GM21390 (cell line): ENCODE results near the gene TCF15.
A peak's percentile ranks its signal among the peaks of the same experiment; 100 is the strongest.

Experiments
- ATAC-seq: cut with Tn5 transposase; IDR thresholded peaks from one replicate; pipeline ENCODE4 v1.9.1; 2021; ENCODE audit not compliant: unreplicated experiment

The TCF15 gene

GRCh38 chr20:610130-611046 lies at the start of gene TCF15:
Gene TCF15, minus strand, starts transcription at chr20:610309. Its CDS starts 72 bp downstream, at chr20:610237.
- no peak for ATAC-seq

GRCh38 chr20:658731-659291 lies 48.7 kb upstream of the TCF15 start:
- ATAC-seq, result no peak

- ATAC-seq, result no peak
Measured at GRCh38 chr20:658202-658601, 48.1 kb upstream of the TCF15 start.

GRCh38 chr20:655726-656624 lies 45.9 kb upstream of the TCF15 start:
- no peak for ATAC-seq

GRCh38 chr20:654417-654750 lies 44.3 kb upstream of the TCF15 start:
- no peak for ATAC-seq

GRCh38 chr20:653590-654416 lies 43.7 kb upstream of the TCF15 start:
- no peak for ATAC-seq

GRCh38 chr20:653110-653589 lies 43.0 kb upstream of the TCF15 start, which contains the start of gene SRXN1:
Gene SRXN1, minus strand, starts transcription at chr20:653200. Its CDS starts 15 bp downstream, at chr20:653185.
- ATAC-seq, result peak; percentile 91

GRCh38 chr20:652615-653109 lies 42.6 kb upstream of the TCF15 start:
- ATAC-seq, result no peak

- no peak for ATAC-seq
Measured at GRCh38 chr20:651713-652614, 41.9 kb upstream of the TCF15 start.

GRCh38 chr20:650954-651353 lies 40.8 kb upstream of the TCF15 start:
- ATAC-seq, result no peak

GRCh38 chr20:650281-650680 lies 40.2 kb upstream of the TCF15 start:
- no peak for ATAC-seq

- ATAC-seq, result no peak
Measured at GRCh38 chr20:647479-648019, 37.4 kb upstream of the TCF15 start.

- no peak for ATAC-seq
Measured at GRCh38 chr20:646868-647233, 36.7 kb upstream of the TCF15 start.

GRCh38 chr20:646107-646867 lies 36.2 kb upstream of the TCF15 start:
- ATAC-seq, result no peak

- peak; percentile 63 for ATAC-seq
Measured at GRCh38 chr20:645318-646106, 35.4 kb upstream of the TCF15 start.

GRCh38 chr20:644692-645317 lies 34.7 kb upstream of the TCF15 start:
- ATAC-seq, result no peak
